Spleen (tissue), 11 donors: ENCODE data around the gene PTPDC1. TPM values are rescaled to one million over a fixed set of nuclear protein-coding genes. Genes with fewer than 3 reads are reported as not detected.

ENCODE experiments used
- DNase-seq: peaks from one replicate; pipeline ENCODE4 v3.0.0-alpha.2; 2020
- H3K27ac ChIP-seq, 8 donors: fragments of 200-600 bp; sonication (generic) in 7 of 8; 1 replicate in 4 of 8; 2 replicates in 4 of 8; pipeline versions ENCODE4 v1.5.0 to v1.8.0; 2016 to 2021; ENCODE audit warnings: inconsistent platforms in 4 of 8, mild to moderate bottlenecking in 4 of 8, moderate library complexity in 1 of 8
- H3K27me3 ChIP-seq, 7 donors: fragments of 200-600 bp; sonication (generic) in 6 of 7; replicated peaks in 1 of 7; 1 replicate in 4 of 7; 2 replicates in 3 of 7; pipeline versions ENCODE4 v1.5.0 to v1.8.0; 2016 to 2021; ENCODE audit warnings: inconsistent platforms in 3 of 7, mild to moderate bottlenecking in 1 of 7
- H3K36me3 ChIP-seq, 6 donors: fragments of 200-600 bp; sonication (generic) in 5 of 6; 1 replicate in 4 of 6; 2 replicates in 2 of 6; pipeline versions ENCODE4 v1.5.0 to v1.8.0; 2016 to 2021; ENCODE audit warnings: inconsistent platforms in 2 of 6
- H3K4me1 ChIP-seq, 6 donors: fragments of 200-600 bp; sonication (generic) in 5 of 6; 1 replicate in 3 of 6; 2 replicates in 3 of 6; pipeline versions ENCODE4 v1.5.0 to v1.8.0; 2016 to 2021; ENCODE audit warnings: inconsistent platforms in 3 of 6
- H3K4me3 ChIP-seq, 8 donors: fragments of 200-600 bp; sonication (generic) in 7 of 8; 1 replicate in 4 of 8; 2 replicates in 4 of 8; pipeline versions ENCODE4 v1.5.0 to v1.8.0; 2016 to 2021; ENCODE audit warnings: inconsistent platforms in 4 of 8, mild to moderate bottlenecking in 4 of 8, moderate library complexity in 2 of 8
- H3K9me3 ChIP-seq, 8 donors: fragments of 200-600 bp; sonication (generic) in 7 of 8; 1 replicate in 4 of 8; 2 replicates in 4 of 8; pipeline versions ENCODE4 v1.5.0 to v1.8.0; 2016 to 2021; ENCODE audit warnings: inconsistent platforms in 4 of 8
- POLR2A ChIP-seq, 3 donors: fragments of 450-650 bp; IDR thresholded peaks; one replicate each; pipeline ENCODE4 v1.5.1; 2017; ENCODE audit warnings: antibody characterized with exemption in 3 of 3, mild to moderate bottlenecking in 1 of 3
- POLR2AphosphoS5 ChIP-seq, 3 donors: sonication (generic); formaldehyde crosslinking; IDR thresholded peaks; one replicate each; pipeline ENCODE4 v1.5.1; 2017; ENCODE audit warnings: antibody characterized with exemption in 3 of 3
- WGBS, 5 donors: extraction: QIAGEN DNeasy Blood & Tissue Kit in 3 of 5; methylation state at CpG; one replicate each; pipeline versions ENCODE4 v1.1.5 to v1.1.7; 2013 to 2018; 5-methylcytosine and 5-hydroxymethylcytosine counted together
- intact Hi-C: fragments of 100-400 bp; cut with DNase I; formaldehyde crosslinking; loops from one replicate; pipeline ENCODE4 v1.15.0; 2023; ENCODE audit warnings: low total_unique reads
- polyA plus RNA-seq, 3 donors: library from polyadenylated mRNA; stranded (reverse); fragments of 200-250 nt; gene quantifications; one replicate each; pipeline ENCODE4 v1.2.1, GENCODE V29; 2013
- total RNA-seq, 7 donors: library from RNA; depleted of rRNA in 3 of 7; stranded (reverse); fragments of >200 nt in 3 of 7; fragmentation: NEBNext Ultra II Directional in 4 of 7; extraction: Animal tissue kit (Norgen Biotek cat#: 25700) in 4 of 7; gene quantifications; one replicate each; pipeline versions ENCODE4 v1.1.0 to v1.2.1, GENCODE V29; 2016 to 2021
- TF ChIP-seq, protein P1 (sequence below), 11 experiments: fragments of 200-600 bp in 7 of 11; fragments of 450-650 bp in 4 of 11; sonication (generic) in 4 of 11; IDR thresholded peaks in 8 of 11; conservative IDR thresholded peaks in 3 of 11; 1 replicate in 7 of 11; 2 replicates in 4 of 11; pipeline versions ENCODE4 v1.4.0 to v1.8.0; 2016 to 2021; ENCODE audit warnings: antibody characterized with exemption in 11 of 11, inconsistent platforms in 4 of 11, mild to moderate bottlenecking in 1 of 11
- donor health status: healthy with polysubstance abuse.
- donor health status: DM: no; HTN: no; CAD: no; lungs with moderate emphysema.
- donor health status: DM: no; HTN: no; CAD: no.
- donor health status: Bipolar disorder and iron deficiency.
- donor health status: healthy.
- donor health status: DM: no; HTN: no; CAD: no.
- donor health status: DM: yes; HTN: yes; CAD: no.

Gene PTPDC1
- total and polyA plus RNA-seq, 10 donors: 1.9 to 10.5 (median 6.0) TPM

DNA sequence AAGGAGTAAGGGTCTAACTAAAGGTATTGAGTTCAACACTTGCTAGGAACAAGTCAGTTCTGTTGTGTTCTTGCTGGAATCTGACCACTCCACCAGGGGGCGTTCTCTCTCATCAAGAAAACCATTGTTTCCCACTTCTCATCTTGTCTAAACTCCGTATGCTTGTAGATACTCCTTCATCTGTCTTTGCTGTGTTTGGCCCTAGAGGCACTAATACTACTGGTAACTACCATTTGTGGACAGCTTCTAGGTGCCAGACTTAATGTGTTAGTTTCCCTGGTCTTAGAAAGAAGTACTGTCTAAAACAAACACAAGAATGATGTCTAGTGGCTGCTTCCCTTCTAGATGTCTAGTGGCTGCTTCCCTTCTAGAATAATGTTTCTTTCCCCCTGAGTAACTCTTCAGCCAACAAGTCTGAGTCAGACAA is 18.7 kb upstream of the PTPDC1 start:
- DNase-seq: peak; percentile 81
- TF ChIP-seq, protein P1, sequence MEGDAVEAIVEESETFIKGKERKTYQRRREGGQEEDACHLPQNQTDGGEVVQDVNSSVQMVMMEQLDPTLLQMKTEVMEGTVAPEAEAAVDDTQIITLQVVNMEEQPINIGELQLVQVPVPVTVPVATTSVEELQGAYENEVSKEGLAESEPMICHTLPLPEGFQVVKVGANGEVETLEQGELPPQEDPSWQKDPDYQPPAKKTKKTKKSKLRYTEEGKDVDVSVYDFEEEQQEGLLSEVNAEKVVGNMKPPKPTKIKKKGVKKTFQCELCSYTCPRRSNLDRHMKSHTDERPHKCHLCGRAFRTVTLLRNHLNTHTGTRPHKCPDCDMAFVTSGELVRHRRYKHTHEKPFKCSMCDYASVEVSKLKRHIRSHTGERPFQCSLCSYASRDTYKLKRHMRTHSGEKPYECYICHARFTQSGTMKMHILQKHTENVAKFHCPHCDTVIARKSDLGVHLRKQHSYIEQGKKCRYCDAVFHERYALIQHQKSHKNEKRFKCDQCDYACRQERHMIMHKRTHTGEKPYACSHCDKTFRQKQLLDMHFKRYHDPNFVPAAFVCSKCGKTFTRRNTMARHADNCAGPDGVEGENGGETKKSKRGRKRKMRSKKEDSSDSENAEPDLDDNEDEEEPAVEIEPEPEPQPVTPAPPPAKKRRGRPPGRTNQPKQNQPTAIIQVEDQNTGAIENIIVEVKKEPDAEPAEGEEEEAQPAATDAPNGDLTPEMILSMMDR (IDR thresholded peaks at IDR 0.05 in 8 of 11, conservative IDR thresholded peaks at IDR 0.05 in 3 of 11): peak; percentile 40 to 87 (median 81)
- no peak for TF ChIP-seq POLR2A (IDR thresholded peaks at IDR 0.05)
- no peak for TF ChIP-seq POLR2AphosphoS5 (IDR thresholded peaks at IDR 0.05)
- H3K36me3 ChIP-seq: peaks cover 0 to 8% (median 0%) of the 10 kb centered on the region in 6 donors
- H3K4me1 ChIP-seq: peaks cover 0 to 7% (median 4%) of the 10 kb centered on the region in 6 donors
- H3K4me3 ChIP-seq: no peak overlapping the region
- H3K27ac ChIP-seq: no peak overlapping the region
- H3K9me3 ChIP-seq: peaks cover 3 to 22% (median 21%) of the 10 kb centered on the region in 8 donors
- intact Hi-C loops: loop anchor here (2.0 kb wide), 1 partner anchor 149 kb away; no protein-coding TSS in a partner anchor
- WGBS, 5 donors: 3 to 12% (median 4%) methylated on average over 2 of the region's 2 CpGs
- H3K27me3 ChIP-seq: no peaks in the 10 kb centered on the region

DNA sequence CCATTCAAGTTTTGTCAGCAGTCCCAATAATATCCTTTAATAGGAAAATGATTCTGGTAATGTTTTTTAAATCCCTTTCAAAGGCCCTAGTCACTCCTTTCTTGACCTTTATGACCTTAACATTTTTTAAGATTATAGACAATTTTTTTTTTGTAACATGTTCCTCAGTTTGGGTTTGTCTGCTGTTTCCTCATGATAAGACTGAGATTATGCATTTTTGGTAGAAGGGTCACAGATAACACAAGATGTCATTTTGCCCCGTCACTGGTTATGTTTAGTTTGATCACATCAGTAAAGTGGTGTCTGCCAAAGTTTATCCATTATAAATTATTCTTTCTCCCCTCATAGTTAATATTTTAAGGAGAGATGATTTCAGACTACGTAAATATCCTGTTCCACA is 16.0 kb upstream of the PTPDC1 start:
- Histone ChIP-seq H3K27me3 (no peaks in the 10 kb centered on the region), H3K27ac (no peak overlapping the region), H3K4me3 (no peak overlapping the region), H3K9me3 (peaks cover 0 to 14% (median 2%) of the 10 kb centered on the region in 8 donors), H3K4me1 (peaks cover 0 to 7% (median 4%) of the 10 kb centered on the region in 6 donors), H3K36me3 (peaks cover 0 to 13% (median 0%) of the 10 kb centered on the region in 6 donors)
- TF ChIP-seq POLR2AphosphoS5 (IDR thresholded peaks at IDR 0.05) (no peak), POLR2A (IDR thresholded peaks at IDR 0.05) (no peak)
- TF ChIP-seq, protein P1 (IDR thresholded peaks at IDR 0.05 in 8 of 11, conservative IDR thresholded peaks at IDR 0.05 in 3 of 11): no peak
- DNase-seq: no peak
- 79 to 86% (median 85%) methylated on average over 2 of the region's 2 CpGs for WGBS, 5 donors
- intact Hi-C loops: no loop called here

DNA sequence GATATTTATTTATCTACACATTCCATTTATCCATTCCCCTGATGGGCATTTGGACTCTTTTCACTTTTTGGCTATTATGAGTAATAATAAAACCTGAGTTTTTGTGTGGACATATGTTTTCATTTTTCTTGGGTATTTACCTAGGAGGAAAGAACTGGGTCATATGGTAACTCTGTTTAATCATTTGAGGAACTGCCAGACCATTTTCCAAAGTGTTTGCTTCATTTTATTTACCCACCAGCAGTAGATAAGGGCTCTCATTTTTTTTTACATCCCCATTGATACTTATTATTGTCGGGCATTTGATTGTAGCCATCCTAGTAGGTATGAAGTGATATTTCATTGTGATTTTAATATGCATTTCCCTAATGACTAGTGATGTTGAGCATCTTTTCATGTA is 7.7 kb upstream of the PTPDC1 start:
- DNase-seq: no peak
- H3K36me3 ChIP-seq: peaks cover 0 to 21% (median 3%) of the 10 kb centered on the region in 6 donors
- no peaks in the 10 kb centered on the region for H3K27me3 ChIP-seq
- H3K27ac ChIP-seq: no peak overlapping the region
- no peak for TF ChIP-seq POLR2AphosphoS5 (IDR thresholded peaks at IDR 0.05)
- no peak for TF ChIP-seq POLR2A (IDR thresholded peaks at IDR 0.05)
- TF ChIP-seq, protein P1 (IDR thresholded peaks at IDR 0.05 in 8 of 11, conservative IDR thresholded peaks at IDR 0.05 in 3 of 11): no peak
- H3K4me1 ChIP-seq: no peaks in the 10 kb centered on the region
- no peak overlapping the region for H3K4me3 ChIP-seq
- WGBS, 5 donors: 93 to 100% (median 98%) methylated on average over 1 of the region's 1 CpG
- intact Hi-C loops: no loop called here
- peaks cover 0 to 6% (median 0%) of the 10 kb centered on the region in 8 donors for H3K9me3 ChIP-seq

DNA sequence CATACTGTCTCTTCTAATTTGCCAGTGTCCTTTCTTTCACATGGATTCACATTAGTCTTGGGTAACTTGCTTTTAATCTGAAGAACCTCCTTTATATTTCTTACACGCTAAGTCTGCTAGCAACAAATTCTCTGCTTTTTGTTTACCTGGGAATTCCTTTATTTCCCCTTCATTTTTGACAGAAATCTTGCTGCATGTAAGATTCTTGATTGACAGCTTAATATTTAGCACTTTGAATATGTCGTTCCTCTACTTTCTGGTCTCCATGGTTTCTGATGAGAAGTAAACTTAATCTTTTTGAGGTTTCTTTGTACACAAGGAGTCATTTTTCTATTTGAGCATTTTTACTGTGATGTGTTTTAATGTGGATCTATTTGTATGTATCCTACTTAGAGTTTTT is 6.2 kb upstream of the PTPDC1 start:
- H3K9me3 ChIP-seq: no peaks in the 10 kb centered on the region
- intact Hi-C loops: no loop called here
- TF ChIP-seq POLR2A (IDR thresholded peaks at IDR 0.05) (no peak), POLR2AphosphoS5 (IDR thresholded peaks at IDR 0.05) (no peak)
- TF ChIP-seq, protein P1 (IDR thresholded peaks at IDR 0.05 in 8 of 11, conservative IDR thresholded peaks at IDR 0.05 in 3 of 11): no peak
- H3K27ac ChIP-seq: no peak overlapping the region
- 67 to 94% (median 92%) methylated on average over 2 of the region's 2 CpGs for WGBS, 5 donors
- no peaks in the 10 kb centered on the region for H3K27me3 ChIP-seq
- H3K4me3 ChIP-seq: no peak overlapping the region
- DNase-seq: no peak
- peaks cover 0 to 10% (median 0%) of the 10 kb centered on the region in 6 donors for H3K4me1 ChIP-seq
- H3K36me3 ChIP-seq: peaks cover 0 to 12% (median 3%) of the 10 kb centered on the region in 6 donors
